HT1080 (cell line): Measurements from ENCODE around the gene MYO1B. TPM values are rescaled to one million over a fixed set of nuclear protein-coding genes. Genes with fewer than 3 reads are reported as not detected.
A peak's percentile ranks its signal among the peaks of the same experiment; 100 is the strongest.

ENCODE experiments used
- DNase-seq: peaks from one replicate; pipeline ENCODE4 v3.0.0-alpha.2; 2015; ENCODE audit warnings: low read depth
- total RNA-seq: library from RNA; depleted of rRNA; stranded (reverse); fragments of >200 nt; shearing (Covaris generic); gene quantifications from 2 replicates; pipeline ENCODE4 v1.2.3, GENCODE V29; 2014

Gene MYO1B
- total RNA-seq, 1 experiment from 2014 or later, result 93.6 TPM

- DNase-seq, result peak; percentile 77
These were observed 74.0 kb downstream of the MYO1B start for GRCh38 chr2:191319186-191319585.

GRCh38 chr2:191320881-191321280 lies 75.7 kb downstream of the MYO1B start:
- DNase-seq, result no peak

- peak; percentile 80 for DNase-seq
These were observed 76.9 kb downstream of the MYO1B start for GRCh38 chr2:191321861-191322662.

GRCh38 chr2:191322828-191323506 lies 77.8 kb downstream of the MYO1B start:
- DNase-seq, result no peak

GRCh38 chr2:191325651-191326365 lies 80.6 kb downstream of the MYO1B start:
- no peak for DNase-seq

- no peak for DNase-seq
These were observed 82.3 kb downstream of the MYO1B start for GRCh38 chr2:191327484-191327883.

GRCh38 chr2:191328150-191328809 lies 83.1 kb downstream of the MYO1B start:
- no peak for DNase-seq

- DNase-seq, result no peak
These were observed 84.6 kb downstream of the MYO1B start for GRCh38 chr2:191329841-191330240.

- DNase-seq, result peak; percentile 97
These were observed 88.7 kb downstream of the MYO1B start for GRCh38 chr2:191333911-191334357.

- no peak for DNase-seq
These were observed 90.8 kb downstream of the MYO1B start for GRCh38 chr2:191335875-191336464.

GRCh38 chr2:191341436-191341835 lies 96.2 kb downstream of the MYO1B start:
- DNase-seq, result no peak

- no peak for DNase-seq
These were observed 98.7 kb downstream of the MYO1B start for GRCh38 chr2:191343796-191344338.

GRCh38 chr2:191345788-191346187 lies 100.6 kb downstream of the MYO1B start:
- DNase-seq, result peak; percentile 50

- DNase-seq, result no peak
These were observed 102.0 kb downstream of the MYO1B start for GRCh38 chr2:191347154-191347553.

GRCh38 chr2:191347881-191348280 lies 102.7 kb downstream of the MYO1B start:
- peak; percentile 62 for DNase-seq

GRCh38 chr2:191349990-191350389 lies 104.8 kb downstream of the MYO1B start:
- DNase-seq, result no peak

GRCh38 chr2:191350826-191351225 lies 105.6 kb downstream of the MYO1B start:
- peak; percentile 41 for DNase-seq

GRCh38 chr2:191351298-191351697 lies 106.1 kb downstream of the MYO1B start:
- no peak for DNase-seq

GRCh38 chr2:191351921-191352320 lies 106.7 kb downstream of the MYO1B start:
- DNase-seq, result no peak

GRCh38 chr2:191352536-191352935 lies 107.3 kb downstream of the MYO1B start:
- DNase-seq, result peak; percentile 88
